Left ventricle myocardium inferior (tissue), 1 donor: Measurements from ENCODE around the gene QSOX1. TPM values are rescaled to one million over a fixed set of nuclear protein-coding genes. Genes with fewer than 3 reads are reported as not detected.

ENCODE experiments used
- DNase-seq: peaks from one replicate; pipeline ENCODE4 v3.0.0-alpha.2; 2020
- H3K27ac ChIP-seq: fragments of 200-600 bp; replicated peaks from 2 replicates; pipeline ENCODE4 v1.8.0; 2021
- H3K27me3 ChIP-seq: fragments of 200-600 bp; 2 replicates; pipeline ENCODE4 v1.8.0; 2021; ENCODE audit warnings: low read depth
- H3K36me3 ChIP-seq: fragments of 200-600 bp; 2 replicates; pipeline ENCODE4 v1.8.0; 2021
- H3K4me1 ChIP-seq: fragments of 200-600 bp; 2 replicates; pipeline ENCODE4 v1.8.0; 2021
- H3K4me3 ChIP-seq: fragments of 200-600 bp; 2 replicates; pipeline ENCODE4 v1.8.0; 2021; ENCODE audit warnings: mild to moderate bottlenecking, moderate library complexity
- H3K9me3 ChIP-seq: fragments of 200-600 bp; replicated peaks from 2 replicates; pipeline ENCODE4 v1.8.0; 2021
- CTCF ChIP-seq: fragments of 200-600 bp; IDR thresholded peaks from 2 replicates; pipeline ENCODE4 v1.8.0; 2021; ENCODE audit warnings: antibody characterized with exemption, mild to moderate bottlenecking, borderline replicate concordance
- intact Hi-C: fragments of 100-400 bp; cut with micrococcal nuclease; formaldehyde crosslinking; loops from one replicate; pipeline ENCODE4 v1.11.0; 2022
- total RNA-seq: library from RNA; stranded (reverse); fragmentation: NEBNext Ultra II Directional; extraction: Animal tissue kit (Norgen Biotek cat#: 25700); gene quantifications from one replicate; pipeline ENCODE4 v1.2.1, GENCODE V29; 2021
- donor health status: DM: no; HTN: yes; CAD: no; lungs with severe emphysema.

The QSOX1 gene
- total RNA-seq, 1 donor from 2014 or later = 102 TPM

- H3K4me3 ChIP-seq = no peak overlapping the region
- no peak for TF ChIP-seq CTCF
- H3K27ac ChIP-seq = no peak overlapping the region
- intact Hi-C loops = no loop called here
- H3K27me3 ChIP-seq = no peaks in the 10 kb centered on the region
- no peaks in the 10 kb centered on the region for H3K4me1 ChIP-seq
- H3K36me3 ChIP-seq = peaks cover 74% of the 10 kb centered on the region
- DNase-seq = no peak
- no peaks in the 10 kb centered on the region for H3K9me3 ChIP-seq
Measured at GRCh38 chr1:180195401-180195800, 40.7 kb downstream of the QSOX1 start.

DNA sequence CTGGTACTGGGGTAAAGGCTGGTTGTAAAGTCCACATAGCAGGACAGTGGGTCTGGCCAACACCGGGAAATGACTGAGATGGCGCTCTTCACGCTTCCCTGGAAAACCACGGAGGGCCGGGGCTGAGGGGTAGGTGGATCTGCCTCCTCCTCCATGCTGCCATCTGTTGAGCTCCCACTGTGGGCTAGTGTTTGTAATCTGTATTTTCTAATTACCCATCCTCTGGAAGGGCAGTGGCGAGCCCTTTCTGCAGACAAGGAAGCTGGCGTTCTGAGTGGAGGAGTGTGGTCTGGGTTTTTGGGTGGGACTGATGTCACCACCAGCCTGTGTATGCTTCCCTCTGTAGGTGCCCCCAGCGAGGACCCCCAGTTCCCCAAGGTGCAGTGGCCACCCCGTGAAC is 41.2 kb downstream of the QSOX1 start:
- intact Hi-C loops = no loop called here
- no peaks in the 10 kb centered on the region for H3K27me3 ChIP-seq
- no peaks in the 10 kb centered on the region for H3K9me3 ChIP-seq
- no peak for TF ChIP-seq CTCF
- H3K4me1 ChIP-seq = no peaks in the 10 kb centered on the region
- H3K36me3 ChIP-seq = peaks cover 68% of the 10 kb centered on the region
- H3K4me3 ChIP-seq = no peak overlapping the region
- no peak for DNase-seq
- H3K27ac ChIP-seq = no peak overlapping the region

- no peaks in the 10 kb centered on the region for H3K9me3 ChIP-seq
- no peak for DNase-seq
- no peak overlapping the region for H3K27ac ChIP-seq
- no peaks in the 10 kb centered on the region for H3K4me1 ChIP-seq
- H3K27me3 ChIP-seq = no peaks in the 10 kb centered on the region
- no peak for TF ChIP-seq CTCF
- peaks cover 62% of the 10 kb centered on the region for H3K36me3 ChIP-seq
- intact Hi-C loops = no loop called here
- no peak overlapping the region for H3K4me3 ChIP-seq
Measured at GRCh38 chr1:180196436-180197003, 41.9 kb downstream of the QSOX1 start.

- Histone ChIP-seq H3K4me3 (no peak overlapping the region), H3K4me1 (no peaks in the 10 kb centered on the region), H3K27me3 (no peaks in the 10 kb centered on the region), H3K27ac (no peak overlapping the region), H3K36me3 (peaks cover 55% of the 10 kb centered on the region), H3K9me3 (no peaks in the 10 kb centered on the region)
- intact Hi-C loops = no loop called here
- no peak for TF ChIP-seq CTCF
- no peak for DNase-seq
Measured at GRCh38 chr1:180197231-180197630, 42.6 kb downstream of the QSOX1 start.

DNA sequence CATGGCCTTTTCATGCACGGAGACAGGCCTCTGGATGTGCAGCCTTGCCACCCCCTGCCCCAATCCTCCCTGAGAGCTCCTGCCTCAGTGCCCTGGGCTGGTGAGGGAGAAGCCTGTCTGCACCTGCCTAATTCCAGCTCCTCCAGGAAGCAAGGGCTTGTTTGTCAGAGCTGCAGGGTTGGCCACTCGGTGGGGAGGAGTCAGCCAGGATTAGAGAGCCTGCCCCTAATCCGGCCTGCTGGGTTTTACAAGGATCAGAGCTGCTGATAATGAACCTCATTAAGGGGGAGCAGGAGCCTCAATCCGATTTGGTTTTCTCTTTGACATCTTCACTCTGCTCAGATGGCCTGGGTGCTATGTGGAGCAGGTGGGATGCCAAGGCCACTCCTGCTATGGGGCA is 43.5 kb downstream of the QSOX1 start:
- DNase-seq = no peak
- TF ChIP-seq CTCF = no peak
- H3K9me3 ChIP-seq = no peaks in the 10 kb centered on the region
- H3K4me3 ChIP-seq = no peak overlapping the region
- H3K27me3 ChIP-seq = no peaks in the 10 kb centered on the region
- no peak overlapping the region for H3K27ac ChIP-seq
- intact Hi-C loops = no loop called here
- peaks cover 50% of the 10 kb centered on the region for H3K36me3 ChIP-seq
- no peaks in the 10 kb centered on the region for H3K4me1 ChIP-seq
